Immature natural killer cell (primary cell): ENCODE data around the gene AHI1. TPM values are rescaled to one million over a fixed set of nuclear protein-coding genes. Genes with fewer than 3 reads are reported as not detected.

ENCODE experiments used
- DNase-seq, 3 donors: peaks; one replicate each; pipeline ENCODE4 v3.0.0; 2022; ENCODE audit warnings: mixed read lengths in 1 of 3
- H3K27ac Mint-ChIP-seq, 6 donors: one replicate each; pipeline ENCODE4 v1.8.0; 2020; ENCODE audit warnings: mixed read lengths in 6 of 6, mild to moderate bottlenecking in 5 of 6, inconsistent platforms in 4 of 6, moderate library complexity in 3 of 6
- H3K27me3 Mint-ChIP-seq, 3 donors: one replicate each; pipeline ENCODE4 v1.8.0; 2020 to 2021; ENCODE audit warnings: low read depth in 3 of 3, mild to moderate bottlenecking in 3 of 3, mixed read lengths in 3 of 3, moderate library complexity in 3 of 3, inconsistent platforms in 1 of 3
- H3K36me3 Mint-ChIP-seq, 3 donors: one replicate each; pipeline ENCODE4 v1.8.0; 2020; ENCODE audit warnings: mixed read lengths in 3 of 3, inconsistent platforms in 2 of 3, mild to moderate bottlenecking in 2 of 3
- H3K4me1 Mint-ChIP-seq, 2 donors: one replicate each; pipeline ENCODE4 v1.8.0; 2020; ENCODE audit warnings: inconsistent platforms in 2 of 2, mild to moderate bottlenecking in 2 of 2, mixed read lengths in 2 of 2, moderate library complexity in 1 of 2
- H3K4me3 Mint-ChIP-seq, 5 donors: one replicate each; pipeline ENCODE4 v1.8.0; 2020; ENCODE audit warnings: mild to moderate bottlenecking in 5 of 5, mixed read lengths in 5 of 5, inconsistent platforms in 3 of 5, moderate library complexity in 3 of 5
- H3K9me3 Mint-ChIP-seq, 6 donors: one replicate each; pipeline ENCODE4 v1.8.0; 2020; ENCODE audit warnings: mild to moderate bottlenecking in 6 of 6, mixed read lengths in 6 of 6, inconsistent platforms in 4 of 6, moderate library complexity in 3 of 6
- polyA plus RNA-seq, 3 donors: library from polyadenylated mRNA; unstranded; fragments of 300-500 nt; fragmentation: Illumina TruSeq; gene quantifications; one replicate each; pipeline ENCODE4 v1.2.3, GENCODE V29; 2021

The AHI1 gene
- polyA plus RNA-seq, 3 donors from 2014 or later = 1.5 to 4.9 (median 4.5) TPM

DNA sequence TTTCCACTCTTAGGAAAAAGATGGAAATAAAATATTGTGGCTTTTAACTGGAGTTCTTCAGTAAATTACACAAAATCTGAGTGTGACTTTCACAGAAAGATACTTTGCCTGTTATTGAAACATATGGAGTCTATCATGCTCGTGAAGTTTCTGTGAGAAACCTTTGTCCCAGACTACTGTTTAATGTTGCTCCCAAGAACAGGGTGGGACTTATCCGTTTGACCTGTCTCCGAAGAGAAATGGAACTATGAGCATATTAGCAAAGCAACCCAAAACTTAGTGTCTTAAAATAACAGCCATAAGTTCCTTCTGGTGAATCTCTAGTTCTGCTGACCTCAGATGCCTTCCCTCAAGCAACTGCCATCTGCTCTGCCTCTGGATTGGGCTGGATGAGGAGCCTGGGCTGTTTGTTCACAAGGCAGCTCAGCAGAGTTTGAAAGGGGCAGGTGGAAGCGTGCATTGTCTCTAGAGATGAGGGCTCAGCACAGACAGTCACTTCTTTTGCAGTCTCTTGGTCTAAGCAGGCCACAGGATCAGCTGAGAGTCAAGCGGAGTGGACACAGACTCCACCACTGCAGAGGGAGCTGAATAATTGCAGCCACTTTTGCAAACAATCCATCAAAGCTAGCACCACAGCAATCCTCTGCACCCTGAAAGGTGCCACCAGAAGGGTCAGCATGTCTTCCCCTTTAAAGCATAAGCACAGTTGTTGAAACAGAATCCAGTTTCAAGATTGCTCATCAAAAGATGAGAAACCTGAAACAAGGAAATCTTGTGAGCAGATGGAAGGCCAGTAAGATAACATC is 263.7 kb downstream of the AHI1 start:
- Mint-ChIP-seq H3K4me1 (no peaks in the 10 kb centered on the region), H3K36me3 (no peaks in the 10 kb centered on the region), H3K27me3 (peaks cover 0 to 5% (median 2%) of the 10 kb centered on the region in 3 donors), H3K4me3 (no peak overlapping the region), H3K9me3 (no peaks in the 10 kb centered on the region), H3K27ac (no peak overlapping the region)
- DNase-seq = no peak
